ELR (cell line): ENCODE data around the gene GABBR2.
A peak's percentile ranks its signal among the peaks of the same experiment; 100 is the strongest.

Experiments
- DNase-seq: peaks from one replicate; pipeline ENCODE4 v3.0.0-alpha.2; 2015; ENCODE audit warnings: low read depth

The GABBR2 gene

GRCh38 chr9:98369066-98369425, 339.7 kb downstream of the GABBR2 start:
- no peak for DNase-seq

GRCh38 chr9:98368366-98369065, 340.2 kb downstream of the GABBR2 start:
- DNase-seq, result no peak

DNA sequence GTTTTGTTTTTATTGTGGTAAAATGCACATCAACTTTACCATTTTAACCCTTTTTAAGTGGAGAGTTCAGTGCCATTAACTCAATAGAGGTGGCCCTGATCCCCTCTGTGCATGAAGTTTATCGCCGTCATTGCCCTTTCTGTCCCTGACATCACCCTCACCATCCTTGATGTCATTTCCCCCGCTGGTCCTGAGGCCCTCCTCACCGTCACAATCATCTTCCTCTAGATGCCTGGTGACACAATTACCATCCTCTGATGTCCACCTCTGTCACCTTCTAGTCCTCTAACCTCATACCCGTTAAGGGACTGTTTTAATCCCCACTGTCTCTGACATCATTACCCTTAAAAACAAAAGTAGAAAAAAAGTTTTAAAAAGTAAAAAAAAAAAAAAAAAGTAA, 340.8 kb downstream of the GABBR2 start:
- no peak for DNase-seq

- no peak for DNase-seq
Measured at GRCh38 chr9:98367371-98367900, 341.3 kb downstream of the GABBR2 start.

GRCh38 chr9:98365781-98366180, 343.0 kb downstream of the GABBR2 start:
- no peak for DNase-seq

DNA sequence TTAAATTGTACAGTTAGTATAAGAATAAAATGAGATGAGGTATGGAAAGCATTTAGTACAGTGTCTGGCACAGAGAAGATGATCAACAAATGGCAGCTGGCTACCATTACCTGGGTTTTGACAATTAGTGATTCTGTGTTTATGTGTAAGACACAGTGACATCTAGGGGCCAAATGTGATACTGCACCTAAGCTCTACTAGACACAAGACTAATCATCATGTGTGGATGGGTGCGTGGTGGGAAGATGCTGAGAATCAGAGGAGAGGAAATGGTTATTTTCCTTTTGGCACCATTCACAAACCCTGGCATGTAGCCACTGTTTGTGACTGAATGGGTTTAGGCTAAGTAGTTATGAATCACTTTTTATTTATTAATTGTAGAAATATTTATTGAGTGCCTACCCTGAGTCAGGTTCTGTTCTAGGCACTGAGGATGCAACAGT, 343.5 kb downstream of the GABBR2 start:
- DNase-seq, result peak; percentile 67

DNA sequence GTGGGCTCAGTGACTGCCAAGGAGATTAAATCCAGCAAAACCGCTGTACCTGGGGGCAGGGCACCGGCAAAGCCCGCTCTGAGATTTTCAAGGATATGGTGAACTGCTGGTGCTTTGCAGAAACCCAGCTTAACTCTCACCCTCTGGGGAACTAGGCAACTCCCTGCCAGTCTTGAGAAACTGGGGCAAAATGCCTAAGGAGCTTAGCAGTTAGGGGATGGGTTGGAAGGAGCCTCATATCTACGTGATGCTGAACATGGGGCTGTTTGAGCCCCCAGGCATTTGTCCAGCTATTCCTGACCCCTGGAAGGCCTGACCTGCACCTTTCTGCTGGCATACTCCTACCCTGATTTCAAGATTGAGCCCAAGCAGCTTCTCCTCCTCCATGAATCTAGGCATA, 344.6 kb downstream of the GABBR2 start:
- DNase-seq, result no peak

DNA sequence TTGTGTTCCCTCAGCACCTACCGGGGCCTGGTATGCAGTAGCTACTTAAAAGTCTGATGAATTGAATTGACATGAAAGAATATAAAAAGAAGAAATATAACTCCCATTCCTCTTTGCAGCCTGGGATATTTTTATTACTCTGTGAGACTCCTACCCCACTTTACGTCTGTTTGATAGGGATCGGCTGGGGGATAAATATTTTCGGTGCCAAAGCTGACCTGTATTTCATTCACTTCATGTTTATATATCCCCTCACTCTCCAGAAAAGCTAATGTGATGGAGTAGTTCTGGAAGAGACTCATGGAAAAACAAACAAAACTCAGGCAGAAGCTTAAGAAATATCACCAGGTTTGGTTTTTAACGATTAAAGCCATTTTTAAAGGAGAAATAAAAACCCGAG, 345.1 kb downstream of the GABBR2 start:
- DNase-seq, result no peak

- DNase-seq, result no peak
Measured at GRCh38 chr9:98362624-98363252, 346.0 kb downstream of the GABBR2 start.

DNA sequence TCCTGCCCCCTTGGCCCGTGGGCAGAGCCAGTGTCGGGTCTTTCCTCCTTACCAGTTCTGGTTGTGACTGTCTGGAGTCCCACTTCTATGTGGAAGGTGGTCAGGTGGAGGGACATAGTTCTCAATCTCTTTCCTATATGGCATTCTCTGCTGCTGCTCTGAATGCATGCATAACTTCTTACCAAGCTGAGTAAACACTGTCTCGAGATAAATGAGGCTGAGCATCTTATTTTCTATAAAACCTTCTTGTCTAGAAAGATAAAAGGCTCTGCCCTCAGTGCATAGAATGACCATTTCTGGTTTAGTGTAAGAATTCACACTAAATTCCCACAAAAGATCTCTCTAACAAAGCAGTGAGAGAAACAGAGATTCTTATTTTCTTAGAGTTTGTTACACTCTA, 347.1 kb downstream of the GABBR2 start:
- DNase-seq, result no peak

DNA sequence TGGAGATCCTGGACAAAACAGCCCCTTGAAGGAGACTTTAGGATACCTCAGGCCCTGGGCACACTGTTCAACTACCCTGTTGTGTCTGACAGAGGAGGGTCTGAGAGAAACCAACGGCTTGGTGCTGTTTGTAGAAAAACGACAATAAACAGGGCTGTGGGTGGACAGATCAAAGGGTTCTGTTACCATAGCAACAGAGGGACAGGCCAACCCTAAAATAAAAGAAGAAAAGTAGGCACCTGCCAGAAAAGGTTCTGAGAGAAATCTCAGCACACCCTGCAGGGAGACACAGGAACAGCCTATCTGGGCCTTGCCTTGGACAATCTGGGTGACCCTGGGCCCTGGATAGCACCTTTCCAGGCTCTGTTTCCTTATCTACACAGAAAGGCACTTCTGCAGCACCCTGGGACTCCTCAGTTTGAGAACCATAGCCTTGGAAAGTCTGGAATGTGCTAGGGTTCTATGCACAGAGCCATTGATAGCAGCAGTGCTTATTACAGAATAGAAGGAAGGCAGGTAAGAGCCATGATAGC, 348.5 kb downstream of the GABBR2 start:
- DNase-seq, result no peak

- no peak for DNase-seq
Measured at GRCh38 chr9:98359569-98359968, 349.2 kb downstream of the GABBR2 start.

GRCh38 chr9:98357921-98358535, 350.7 kb downstream of the GABBR2 start:
- peak; percentile 66 for DNase-seq

DNA sequence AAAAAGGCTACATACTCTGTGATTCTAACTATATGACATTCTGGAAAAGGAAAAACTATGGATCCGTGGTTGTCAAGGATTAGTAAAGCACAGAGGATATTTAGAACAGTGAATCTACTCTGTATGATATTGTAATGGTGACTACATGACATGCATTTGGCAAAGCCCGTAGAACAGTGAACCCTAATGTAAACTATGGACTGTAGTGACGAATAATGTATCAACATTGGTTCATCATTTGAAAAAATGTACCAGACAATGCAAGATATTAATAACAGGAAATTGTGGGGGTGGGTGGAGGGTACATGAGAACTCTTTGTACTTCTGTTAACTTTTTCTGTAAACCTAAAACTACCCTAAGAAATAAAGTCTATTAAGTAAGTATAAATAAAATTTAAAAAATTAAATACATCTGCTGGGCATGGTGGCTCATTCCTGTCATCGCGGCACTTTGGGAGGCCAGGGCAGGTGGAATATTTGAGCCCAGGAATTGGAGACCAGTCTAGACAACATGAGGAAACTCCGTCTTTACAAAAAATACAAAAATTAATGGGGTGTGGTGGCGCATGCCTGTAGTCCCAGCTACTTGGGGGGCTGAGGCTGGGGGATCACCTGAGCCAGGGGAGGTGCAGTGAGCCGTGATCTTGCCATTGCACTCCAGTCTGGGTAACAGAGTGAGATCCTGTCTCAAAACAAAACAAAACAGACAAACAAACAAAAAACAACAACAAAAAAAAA, 351.6 kb downstream of the GABBR2 start:
- DNase-seq, result peak; percentile 82

GRCh38 chr9:98356326-98356725, 352.4 kb downstream of the GABBR2 start:
- DNase-seq, result no peak

DNA sequence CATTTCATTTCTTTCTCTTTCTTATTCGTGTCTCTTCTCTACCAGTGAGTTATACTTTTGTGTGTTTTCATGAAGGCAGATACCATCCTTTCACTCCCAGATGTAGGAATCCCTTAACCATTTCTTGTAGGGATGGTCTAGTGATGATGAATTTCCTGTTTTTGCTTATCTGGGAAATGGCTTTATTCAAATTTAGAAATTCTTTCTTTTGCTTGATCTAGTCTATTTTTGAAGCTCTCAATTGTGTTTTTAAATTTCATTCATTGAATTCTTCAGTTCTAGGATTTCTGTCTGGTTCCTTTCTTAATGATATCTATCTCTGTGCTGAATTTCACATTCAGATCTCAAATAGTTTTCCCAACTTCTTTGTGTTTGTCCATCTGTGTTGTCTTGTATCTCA, 357.4 kb downstream of the GABBR2 start:
- DNase-seq, result no peak

DNA sequence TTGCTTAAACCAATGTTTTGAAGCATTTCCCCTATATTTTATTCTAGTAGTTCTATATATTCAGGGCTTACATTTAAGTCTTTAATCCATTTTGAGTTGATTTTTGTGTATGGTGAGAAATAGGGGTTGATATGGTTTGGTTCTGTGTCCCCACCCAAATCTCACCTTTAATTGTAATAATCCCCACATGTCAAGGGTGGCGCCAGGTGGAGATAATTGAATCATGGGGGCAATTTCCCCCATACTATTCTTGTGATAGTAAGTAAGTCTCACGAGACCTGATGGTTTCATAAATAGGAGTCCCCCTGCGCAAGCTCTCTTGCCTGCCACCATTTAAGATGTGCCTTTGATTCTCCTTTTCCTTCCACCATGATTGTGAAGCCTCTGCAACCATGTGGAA, 361.1 kb downstream of the GABBR2 start:
- no peak for DNase-seq

- DNase-seq, result no peak
Measured at GRCh38 chr9:98345011-98345410, 363.7 kb downstream of the GABBR2 start.

DNA sequence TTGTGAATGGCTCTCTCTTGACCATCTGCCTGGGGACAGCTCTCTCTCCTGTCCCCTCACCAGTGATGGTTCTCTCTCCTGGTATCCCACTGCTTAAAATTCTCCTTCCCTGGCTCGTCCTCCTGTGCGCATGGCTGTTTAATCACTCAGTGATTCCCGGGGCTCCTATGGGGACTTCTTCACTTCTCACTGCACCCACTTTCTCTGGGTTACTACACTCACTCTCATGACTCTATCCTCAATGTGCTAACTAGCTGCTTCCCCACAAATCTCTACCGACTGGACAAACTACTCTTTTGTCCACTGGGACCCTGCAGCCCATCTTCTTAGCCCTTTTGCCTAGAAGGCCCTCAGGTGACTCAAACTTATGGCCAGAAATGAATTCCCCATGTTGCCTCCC, 364.2 kb downstream of the GABBR2 start:
- DNase-seq, result no peak

- no peak for DNase-seq
Measured at GRCh38 chr9:98342820-98343210, 365.9 kb downstream of the GABBR2 start.

- no peak for DNase-seq
Measured at GRCh38 chr9:98342098-98342819, 366.5 kb downstream of the GABBR2 start.
